Measurements from ENCODE around the gene PRR13. TPM values are rescaled to one million over a fixed set of nuclear protein-coding genes. Genes with fewer than 3 reads are reported as not detected.
"Not testable (repeated sequence)": the region's sequence is repeated elsewhere in the genome, so short reads cannot be mapped to it uniquely, and the experiment has no call there.

PRR13 gene
- total and polyA plus RNA-seq, 2 of the 13 experiments (the other 11 are each of a cell fraction or from before 2014, with no cell fraction given) = 65.0 to 102 TPM

- H3K4me3 ChIP-seq (replicated peaks in 1 of 3; ENCODE audit: insufficient read depth in 1 of 3, low read depth in 2 of 3, low read length in 3 of 3); DNase-seq (ENCODE audit: low spot score); H2AFZ ChIP-seq (ENCODE audit: low read length); ATAC-seq; FAIRE-seq; POLR2A ChIA-PET; H3K4me2 ChIP-seq (ENCODE audit: low read depth, low read length); H3K27me3 ChIP-seq (ENCODE audit: control insufficient read depth in 1 of 2, insufficient read depth in 2 of 2, low read length in 2 of 2); H4K20me1 ChIP-seq (ENCODE audit: insufficient read depth, low read length); intact Hi-C loops (cut with micrococcal nuclease; ENCODE audit: unreplicated experiment); in situ Hi-C loops (cut with HindIII; ENCODE audit: extremely low pct_ligation_motif_present, low pct_unique_long_range_greater_than_20kb); BruUV-seq (replicated peaks); H3K9ac ChIP-seq (ENCODE audit: insufficient read depth, low read depth, low read length); CTCF ChIA-PET (ENCODE audit: low intra/inter-chr PET ratio, low total read pairs); H3K9me3 ChIP-seq (ENCODE audit: low read length); H3K27ac ChIP-seq (ENCODE audit: extremely low read length, insufficient read depth, low read length): not testable (repeated sequence)
- peaks cover 15% of the 10 kb centered on the region for H3K79me2 ChIP-seq (ENCODE audit: insufficient read depth, low read length)
- peaks cover 45% of the 10 kb centered on the region for H3K4me1 ChIP-seq (ENCODE audit: insufficient read depth, low read length)
- WGBS (ENCODE audit: low lambda C conversion rate) = 98% methylated on average over 11 of the region's 11 CpGs
- H3K36me3 ChIP-seq (replicated peaks in 1 of 2; ENCODE audit: control insufficient read depth in 1 of 2, insufficient read depth in 2 of 2, low read length in 2 of 2) = peaks cover 1 to 16% of the 10 kb centered on the region in 2 experiments; a peak in 4 of 5 replicates
These were observed 3.2 kb downstream of the PRR13 start for GRCh38 chr12:53444593-53445325.

DNA sequence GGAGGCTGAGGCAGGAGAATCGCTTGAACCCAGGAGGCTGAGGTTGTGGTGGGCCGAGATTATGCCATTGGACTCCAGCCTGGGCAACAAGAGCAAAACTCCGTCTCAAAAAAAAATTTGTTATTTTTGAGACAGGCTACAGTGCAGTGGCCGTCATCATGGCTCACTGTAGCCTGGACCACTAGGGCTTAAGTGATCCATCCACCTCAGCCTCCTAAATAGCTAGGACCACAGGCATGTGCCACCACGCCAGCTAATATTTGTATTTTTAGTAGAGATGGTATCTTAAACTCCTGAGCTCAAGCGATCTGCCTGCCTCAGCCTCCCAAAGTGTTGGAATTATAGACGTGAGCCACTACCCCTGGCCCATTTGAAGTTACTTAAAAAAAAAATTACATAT is 9.4 kb downstream of the PRR13 start:
- POLR2A ChIA-PET = interaction anchor here (0.6 to 2.3 kb wide), 3 partner anchors 10 to 50 kb away, joined by 3 to 16 read pairs (median 9); partner anchors contain the start of genes PRR13 and TARBP2
- WGBS (ENCODE audit: low lambda C conversion rate) = 98% methylated on average over 7 of the region's 7 CpGs
- TF ChIP-seq ZUFSP (CRISPR knock-in tag; IDR thresholded peaks at IDR 0.05; ENCODE audit: borderline replicate concordance) = no peak
- TF ChIP-seq GZF1 (CRISPR knock-in tag; IDR thresholded peaks at IDR 0.05) = no peak
- no peak for TF ChIP-seq NFKB2 (CRISPR knock-in tag; IDR thresholded peaks at IDR 0.05; ENCODE audit: borderline replicate concordance)
- TF ChIP-seq MED8 (CRISPR knock-in tag; IDR thresholded peaks at IDR 0.05; ENCODE audit: insufficient replicate concordance) = no peak
- TF ChIP-seq JUNB (CRISPR knock-in tag; IDR thresholded peaks at IDR 0.05; ENCODE audit: borderline replicate concordance) = no peak
- TF ChIP-seq FOSL2 (CRISPR knock-in tag; IDR thresholded peaks at IDR 0.05) = no peak
- no peak for TF ChIP-seq ZBTB26 (CRISPR knock-in tag; IDR thresholded peaks at IDR 0.05; ENCODE audit: borderline replicate concordance)
- no peak for TF ChIP-seq ADNP (CRISPR knock-in tag; IDR thresholded peaks at IDR 0.05)
- TF ChIP-seq MAZ (IDR thresholded peaks at IDR 0.05; ENCODE audit: borderline replicate concordance, low read depth, low read length) = no peak
- no peak for TF ChIP-seq MAZ (CRISPR knock-in tag; IDR thresholded peaks at IDR 0.05; ENCODE audit: low read depth)
- TF ChIP-seq ZNF788 (CRISPR knock-in tag; IDR thresholded peaks at IDR 0.05; ENCODE audit: borderline replicate concordance) = no peak
- TF ChIP-seq, protein P1, sequence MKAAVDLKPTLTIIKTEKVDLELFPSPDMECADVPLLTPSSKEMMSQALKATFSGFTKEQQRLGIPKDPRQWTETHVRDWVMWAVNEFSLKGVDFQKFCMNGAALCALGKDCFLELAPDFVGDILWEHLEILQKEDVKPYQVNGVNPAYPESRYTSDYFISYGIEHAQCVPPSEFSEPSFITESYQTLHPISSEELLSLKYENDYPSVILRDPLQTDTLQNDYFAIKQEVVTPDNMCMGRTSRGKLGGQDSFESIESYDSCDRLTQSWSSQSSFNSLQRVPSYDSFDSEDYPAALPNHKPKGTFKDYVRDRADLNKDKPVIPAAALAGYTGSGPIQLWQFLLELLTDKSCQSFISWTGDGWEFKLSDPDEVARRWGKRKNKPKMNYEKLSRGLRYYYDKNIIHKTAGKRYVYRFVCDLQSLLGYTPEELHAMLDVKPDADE (CRISPR knock-in tag; IDR thresholded peaks at IDR 0.05) = no peak
- no peak for TF ChIP-seq HES4 (CRISPR knock-in tag; IDR thresholded peaks at IDR 0.05; ENCODE audit: borderline replicate concordance)

More for the DNA sequence above, 9.4 kb downstream of the PRR13 start:
- intact Hi-C loops (cut with micrococcal nuclease; ENCODE audit: unreplicated experiment) (no loop called here), in situ Hi-C loops (cut with HindIII; ENCODE audit: extremely low pct_ligation_motif_present, low pct_unique_long_range_greater_than_20kb) (no loop called here)
- DNase-seq (ENCODE audit: low spot score) (no peak), ATAC-seq (no peak), FAIRE-seq (no peak)
- H3K4me1 ChIP-seq (ENCODE audit: insufficient read depth, low read length) = peaks cover 29% of the 10 kb centered on the region
- no peak overlapping the region for H3K9ac ChIP-seq (ENCODE audit: insufficient read depth, low read depth, low read length)
- peaks cover 33% of the 10 kb centered on the region for H4K20me1 ChIP-seq (ENCODE audit: insufficient read depth, low read length)
- no peaks in the 10 kb centered on the region for H3K27me3 ChIP-seq (ENCODE audit: control insufficient read depth in 1 of 2, insufficient read depth in 2 of 2, low read length in 2 of 2)
- no peak overlapping the region for H3K4me3 ChIP-seq (replicated peaks in 1 of 3; ENCODE audit: insufficient read depth in 1 of 3, low read depth in 2 of 3, low read length in 3 of 3)
- no peaks in the 10 kb centered on the region for H3K9me3 ChIP-seq (ENCODE audit: low read length)
- no TSS peak for BruUV-seq (replicated peaks)
- H3K27ac ChIP-seq (ENCODE audit: extremely low read length, insufficient read depth, low read length) = no peak overlapping the region
- no peak overlapping the region for H2AFZ ChIP-seq (ENCODE audit: low read length)
- H3K79me2 ChIP-seq (ENCODE audit: insufficient read depth, low read length) = peaks cover 35% of the 10 kb centered on the region
- H3K4me2 ChIP-seq (ENCODE audit: low read depth, low read length) = no peak overlapping the region
- CTCF ChIA-PET (ENCODE audit: low intra/inter-chr PET ratio, low total read pairs) = interaction anchor here (1.2 kb wide), 1 partner anchor 98 kb away, joined by 4 read pairs; no protein-coding TSS in a partner anchor
- peaks cover 12 to 23% of the 10 kb centered on the region in 2 experiments for H3K36me3 ChIP-seq (replicated peaks in 1 of 2; ENCODE audit: control insufficient read depth in 1 of 2, insufficient read depth in 2 of 2, low read length in 2 of 2)

All from HepG2 (cell line).